OCI-LY7 (cell line): ENCODE results near the gene PLD5.

Experiments
- CTCF ChIP-seq: fragments of 200-600 bp; sonication (generic); conservative IDR thresholded peaks from 2 replicates; pipeline ENCODE4 v1.5.1; 2014; ENCODE audit warnings: mild to moderate bottlenecking, antibody characterized with exemption, low read length, moderate library complexity, mixed read lengths
- EZH2phosphoT487 ChIP-seq: fragments of 200-600 bp; sonication (generic); IDR thresholded peaks from 2 replicates; pipeline ENCODE4 v1.6.1; 2018; ENCODE audit warnings: low read depth, borderline replicate concordance, mild to moderate bottlenecking, mixed run types, antibody characterized with exemption, low read length, moderate library complexity, mixed read lengths

GRCh38 chr1:242239398-242239797 is 285.1 kb downstream of the PLD5 start:
- TF ChIP-seq CTCF = no peak
- TF ChIP-seq EZH2phosphoT487 = no peak
